ENCODE results near the gene NRXN3. TPM values are rescaled to one million over a fixed set of nuclear protein-coding genes. Genes with fewer than 3 reads are reported as not detected.

NRXN3 gene
- total RNA-seq, 1 donor from 2014 or later: 19.8 TPM

DNA sequence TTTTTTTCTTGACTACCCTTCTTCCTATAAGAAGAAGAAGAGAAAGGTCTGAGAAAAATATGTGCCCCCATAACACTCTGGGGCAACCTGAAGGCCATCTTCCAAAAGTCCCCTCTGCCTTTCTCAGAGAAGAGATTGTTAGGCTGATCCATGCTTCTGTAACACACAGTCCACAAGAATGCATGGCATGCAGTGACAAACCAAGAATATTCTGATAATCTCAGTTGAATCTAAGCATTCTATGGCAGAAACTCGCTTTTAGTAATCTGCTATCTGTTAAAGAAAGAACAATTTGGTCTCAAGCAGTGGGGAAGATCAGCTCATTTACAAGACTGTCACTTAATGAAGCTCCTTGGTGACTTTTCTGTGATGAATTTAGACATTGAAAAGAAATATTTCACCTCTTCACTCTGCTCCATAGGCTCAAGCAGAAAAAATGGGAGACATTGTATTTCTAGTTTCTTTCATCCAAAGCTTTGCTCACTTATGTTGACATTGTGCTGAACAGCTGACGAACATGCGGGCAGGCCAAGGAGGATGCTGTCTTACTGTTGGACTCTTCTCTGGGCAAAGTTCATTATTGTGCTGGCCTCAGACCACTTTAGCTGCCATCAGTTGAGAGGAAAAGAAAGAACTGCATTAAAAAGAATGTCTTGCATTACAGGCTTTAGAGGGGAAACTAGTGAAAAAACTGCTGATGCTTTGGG, 1084.0 kb downstream of the NRXN3 start:
- no peak for DNase-seq (ENCODE audit: extremely low spot score, unreplicated experiment)
- Mint-ChIP-seq H3K27ac (no peak overlapping the region), H3K27me3 (peaks cover 7% of the 10 kb centered on the region), H3K9me3 (no peaks in the 10 kb centered on the region), H3K36me3 (no peaks in the 10 kb centered on the region), H3K4me3 (no peak overlapping the region), H3K4me1 (ENCODE audit: unreplicated experiment) (peaks cover 5% of the 10 kb centered on the region)
- TF ChIP-seq, protein P1, sequence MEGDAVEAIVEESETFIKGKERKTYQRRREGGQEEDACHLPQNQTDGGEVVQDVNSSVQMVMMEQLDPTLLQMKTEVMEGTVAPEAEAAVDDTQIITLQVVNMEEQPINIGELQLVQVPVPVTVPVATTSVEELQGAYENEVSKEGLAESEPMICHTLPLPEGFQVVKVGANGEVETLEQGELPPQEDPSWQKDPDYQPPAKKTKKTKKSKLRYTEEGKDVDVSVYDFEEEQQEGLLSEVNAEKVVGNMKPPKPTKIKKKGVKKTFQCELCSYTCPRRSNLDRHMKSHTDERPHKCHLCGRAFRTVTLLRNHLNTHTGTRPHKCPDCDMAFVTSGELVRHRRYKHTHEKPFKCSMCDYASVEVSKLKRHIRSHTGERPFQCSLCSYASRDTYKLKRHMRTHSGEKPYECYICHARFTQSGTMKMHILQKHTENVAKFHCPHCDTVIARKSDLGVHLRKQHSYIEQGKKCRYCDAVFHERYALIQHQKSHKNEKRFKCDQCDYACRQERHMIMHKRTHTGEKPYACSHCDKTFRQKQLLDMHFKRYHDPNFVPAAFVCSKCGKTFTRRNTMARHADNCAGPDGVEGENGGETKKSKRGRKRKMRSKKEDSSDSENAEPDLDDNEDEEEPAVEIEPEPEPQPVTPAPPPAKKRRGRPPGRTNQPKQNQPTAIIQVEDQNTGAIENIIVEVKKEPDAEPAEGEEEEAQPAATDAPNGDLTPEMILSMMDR (conservative IDR thresholded peaks at IDR 0.05): no peak

DNA sequence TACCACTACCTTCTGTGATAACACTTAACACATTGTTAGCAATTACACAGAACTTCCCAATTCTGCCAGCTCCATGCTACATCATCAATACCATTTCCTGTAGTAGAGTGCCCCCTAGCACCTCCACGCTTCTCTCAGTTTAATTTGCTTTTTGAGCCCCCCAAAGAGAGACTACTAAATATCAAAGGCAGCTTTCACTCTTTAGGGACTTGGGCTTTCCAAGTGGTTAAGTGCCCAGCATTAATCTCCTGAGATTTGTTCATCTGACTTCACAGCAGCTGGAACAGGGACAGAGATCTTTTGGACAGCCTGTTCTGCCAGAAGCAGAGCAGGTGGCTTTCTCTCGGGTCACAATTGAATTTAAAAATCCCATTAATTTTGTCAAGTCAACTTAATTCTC, 1086.2 kb downstream of the NRXN3 start:
- Mint-ChIP-seq H3K4me1 (ENCODE audit: unreplicated experiment) (peaks cover 5% of the 10 kb centered on the region), H3K27ac (no peak overlapping the region), H3K36me3 (no peaks in the 10 kb centered on the region), H3K4me3 (no peak overlapping the region), H3K9me3 (no peaks in the 10 kb centered on the region), H3K27me3 (peaks cover 15% of the 10 kb centered on the region)
- TF ChIP-seq, protein P1 (conservative IDR thresholded peaks at IDR 0.05): no peak
- no peak for DNase-seq (ENCODE audit: extremely low spot score, unreplicated experiment)

DNA sequence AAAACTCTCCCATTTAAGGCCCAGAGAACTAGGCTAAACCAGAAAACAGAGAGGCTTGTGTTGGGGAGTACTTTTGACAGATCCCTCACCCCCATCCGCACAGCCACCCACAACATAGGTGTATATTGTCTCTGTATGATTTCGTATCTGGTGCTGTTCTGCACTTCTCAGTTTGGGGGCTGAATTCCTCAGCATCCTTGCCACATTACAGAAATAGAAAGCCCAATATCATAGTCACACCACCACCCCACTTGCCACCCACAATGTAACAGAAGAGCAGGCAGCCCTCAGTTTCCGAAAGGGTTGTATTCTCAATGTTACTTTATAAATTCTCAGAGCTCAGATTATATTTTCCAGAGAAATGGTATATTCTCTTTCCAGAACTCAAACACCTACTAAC, 1090.2 kb downstream of the NRXN3 start:
- TF ChIP-seq, protein P1 (conservative IDR thresholded peaks at IDR 0.05): no peak
- H3K27me3 Mint-ChIP-seq: peaks cover 10% of the 10 kb centered on the region

DNA sequence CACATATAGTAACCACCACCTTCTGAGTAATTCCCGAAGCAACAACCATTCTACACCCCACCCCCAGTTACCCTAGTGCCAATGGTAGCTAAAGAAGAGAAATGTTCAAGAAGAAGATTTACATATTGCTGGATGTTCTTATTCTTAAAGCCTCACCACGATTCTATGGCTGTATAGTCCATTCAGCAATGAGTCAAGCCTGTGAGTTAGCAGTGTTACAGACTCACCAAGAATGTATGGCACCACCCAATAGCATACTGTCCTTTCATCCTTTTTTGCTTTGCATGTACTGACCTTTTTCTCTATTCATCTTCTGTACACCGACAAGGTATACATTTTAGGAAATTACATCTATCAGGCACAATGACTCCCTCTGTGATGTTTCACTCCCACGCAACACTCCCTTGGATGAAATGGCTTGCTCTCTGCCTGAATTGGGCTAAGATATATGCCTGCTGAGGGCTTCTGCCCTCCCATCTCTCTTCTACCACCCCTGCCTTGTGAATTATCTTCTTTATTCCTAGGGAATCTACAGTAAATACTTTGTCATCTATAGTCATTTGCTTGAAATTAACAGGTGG, 1095.3 kb downstream of the NRXN3 start:
- TF ChIP-seq, protein P1 (conservative IDR thresholded peaks at IDR 0.05): no peak
- Mint-ChIP-seq H3K4me3 (no peak overlapping the region), H3K36me3 (no peaks in the 10 kb centered on the region), H3K4me1 (ENCODE audit: unreplicated experiment) (peaks cover 8% of the 10 kb centered on the region), H3K9me3 (peaks cover 5% of the 10 kb centered on the region), H3K27me3 (peaks cover 9% of the 10 kb centered on the region), H3K27ac (no peak overlapping the region)
- no peak for DNase-seq (ENCODE audit: extremely low spot score, unreplicated experiment)

More for the DNA sequence above, 1090.2 kb downstream of the NRXN3 start:
- Mint-ChIP-seq H3K4me3 (no peak overlapping the region), H3K9me3 (peaks cover 3% of the 10 kb centered on the region), H3K27ac (no peak overlapping the region), H3K36me3 (no peaks in the 10 kb centered on the region), H3K4me1 (ENCODE audit: unreplicated experiment) (peaks cover 8% of the 10 kb centered on the region)
- DNase-seq (ENCODE audit: extremely low spot score, unreplicated experiment): no peak

DNA sequence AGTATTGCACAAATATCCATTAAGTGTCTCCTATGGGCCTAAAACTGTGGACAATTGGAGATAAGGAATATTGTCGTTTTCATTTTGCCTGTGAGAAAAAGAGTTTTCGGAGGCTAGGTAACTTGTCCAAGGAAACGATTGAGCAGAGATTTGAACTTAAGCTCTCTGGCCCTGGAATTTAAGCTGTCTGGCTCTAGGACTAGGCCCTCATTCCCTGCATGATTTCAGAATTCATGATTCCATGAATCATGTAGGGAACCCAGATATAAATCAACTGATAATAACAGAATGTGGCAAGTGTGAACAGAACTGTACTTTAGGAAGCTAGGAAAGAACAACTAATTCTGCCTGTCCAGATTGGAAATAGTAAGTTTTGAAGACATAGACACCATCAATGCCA, 1100.2 kb downstream of the NRXN3 start:
- peaks cover 7% of the 10 kb centered on the region for H3K27me3 Mint-ChIP-seq
- TF ChIP-seq, protein P1 (conservative IDR thresholded peaks at IDR 0.05): no peak
- DNase-seq (ENCODE audit: extremely low spot score, unreplicated experiment): no peak
- no peaks in the 10 kb centered on the region for H3K4me1 Mint-ChIP-seq (ENCODE audit: unreplicated experiment)
- H3K36me3 Mint-ChIP-seq: no peaks in the 10 kb centered on the region
- no peak overlapping the region for H3K4me3 Mint-ChIP-seq
- peaks cover 2% of the 10 kb centered on the region for H3K9me3 Mint-ChIP-seq
- no peak overlapping the region for H3K27ac Mint-ChIP-seq
